ENCODE results near the gene TMED5.

GRCh38 chr1:93143769-93144168 is 36.4 kb downstream of the TMED5 start:
- TF ChIP-seq EGR1 (IDR thresholded peaks at IDR 0.05) (no peak), CEBPB (IDR thresholded peaks at IDR 0.05) (no peak), USF1 (IDR thresholded peaks at IDR 0.05) (no peak), REST (IDR thresholded peaks at IDR 0.05; ENCODE audit: low read depth) (no peak), YY1 (IDR thresholded peaks at IDR 0.05; ENCODE audit: low read depth) (no peak)

Measured in Ishikawa (cell line).